HUES64 (cell line): ENCODE measurements around the gene CTNNA2.

Experiments used
- H3K27ac ChIP-seq: 2 replicates; pipeline ENCODE4 v1.7.0; 2013; ENCODE audit warnings: low read depth, low read length, inconsistent platforms
- H3K27me3 ChIP-seq: 2 replicates; pipeline ENCODE4 v1.6.1; 2013; ENCODE audit warnings: mild to moderate bottlenecking, low read length; ENCODE audit not compliant: insufficient read depth
- H3K36me3 ChIP-seq: 2 replicates; pipeline ENCODE4 v1.6.1; 2013; ENCODE audit warnings: mild to moderate bottlenecking, low read length; ENCODE audit not compliant: insufficient read depth
- H3K4me1 ChIP-seq: 2 replicates; pipeline ENCODE4 v1.6.1; 2013; ENCODE audit warnings: mild to moderate bottlenecking, low read length, moderate library complexity; ENCODE audit not compliant: insufficient read depth
- H3K4me3 ChIP-seq: 2 replicates; pipeline ENCODE4 v1.5.1; 2013; ENCODE audit warnings: mild to moderate bottlenecking, low read length, moderate library complexity
- H3K9ac ChIP-seq: 2 replicates; pipeline ENCODE4 v1.6.1; 2013; ENCODE audit warnings: mild to moderate bottlenecking, low read depth, low read length
- H3K9me3 ChIP-seq: 2 replicates; pipeline ENCODE4 v1.6.1; 2013; ENCODE audit warnings: low read depth, low read length; ENCODE audit not compliant: insufficient read depth
- WGBS: fragments of 150-250, 120-280 bp; methylation state at CpG from one replicate; pipeline ENCODE4 v1.1.7; 2013; ENCODE audit warnings: missing lambda C conversion rate; 5-methylcytosine and 5-hydroxymethylcytosine counted together

Gene CTNNA2

GRCh38 chr2:80058562-80058961 lies 545.7 kb downstream of the CTNNA2 start:
- Histone ChIP-seq H3K27ac (no peak overlapping the region; the same call in 1 of the 2 replicates), H3K9me3 (no peaks in the 10 kb centered on the region), H3K4me3 (no peak overlapping the region), H3K4me1 (peaks cover 39% of the 10 kb centered on the region), H3K36me3 (no peaks in the 10 kb centered on the region), H3K27me3 (no peaks in the 10 kb centered on the region), H3K9ac (no peak overlapping the region)
- 51% methylated on average over 3 of the region's 4 CpGs for WGBS

DNA sequence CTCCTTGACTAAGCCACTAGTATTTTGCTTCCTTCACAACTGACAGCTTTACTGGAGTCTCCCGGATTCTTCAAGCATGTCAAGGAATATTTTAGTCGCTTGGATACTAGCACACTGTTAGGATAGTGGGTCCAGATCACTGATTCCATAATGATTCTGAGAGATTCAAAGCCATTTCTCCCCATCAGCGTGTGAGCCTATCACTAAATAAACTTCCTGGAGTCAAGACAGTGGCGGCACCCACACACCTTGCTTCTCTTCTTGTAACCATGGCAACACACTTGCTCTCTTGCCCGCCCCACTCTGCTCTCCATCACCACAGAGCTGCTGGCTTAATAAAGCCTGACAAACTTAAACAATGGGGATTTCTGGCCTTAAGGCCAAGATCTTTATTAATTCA lies 546.6 kb downstream of the CTNNA2 start:
- Histone ChIP-seq H3K4me1 (peaks cover 30% of the 10 kb centered on the region), H3K27ac (no peak overlapping the region), H3K4me3 (no peak overlapping the region), H3K9me3 (no peaks in the 10 kb centered on the region), H3K9ac (no peak overlapping the region), H3K27me3 (no peaks in the 10 kb centered on the region), H3K36me3 (no peaks in the 10 kb centered on the region)
- 92% methylated on average over 5 of the region's 5 CpGs for WGBS

GRCh38 chr2:80061881-80062280 lies 549.0 kb downstream of the CTNNA2 start:
- H3K9ac ChIP-seq, result no peak overlapping the region
- peaks cover 29% of the 10 kb centered on the region for H3K4me1 ChIP-seq
- no peak overlapping the region for H3K27ac ChIP-seq
- H3K27me3 ChIP-seq, result no peaks in the 10 kb centered on the region
- no peaks in the 10 kb centered on the region for H3K9me3 ChIP-seq
- no peak overlapping the region for H3K4me3 ChIP-seq
- no peaks in the 10 kb centered on the region for H3K36me3 ChIP-seq

DNA sequence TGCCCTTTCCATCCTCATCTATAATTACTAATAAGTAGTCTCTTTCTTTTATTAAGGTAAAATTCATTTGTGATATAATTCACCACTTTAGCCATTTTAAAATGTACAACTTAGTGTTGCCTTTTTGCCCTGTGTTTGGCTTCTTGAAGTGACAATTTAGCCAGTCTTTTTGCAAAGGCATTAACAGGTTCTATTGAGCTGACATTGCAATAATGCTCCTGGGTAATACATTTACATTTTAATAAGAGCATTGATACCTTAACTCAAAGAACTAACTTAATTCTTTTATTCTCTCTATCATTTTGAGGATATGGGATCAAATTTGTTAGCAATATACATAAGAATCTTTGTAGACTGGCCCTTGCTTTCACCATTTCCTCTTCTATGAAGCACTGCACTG lies 549.4 kb downstream of the CTNNA2 start:
- H3K4me1 ChIP-seq, result peaks cover 26% of the 10 kb centered on the region
- H3K9ac ChIP-seq, result no peak overlapping the region
- H3K4me3 ChIP-seq, result no peak overlapping the region
- no peaks in the 10 kb centered on the region for H3K27me3 ChIP-seq
- no peaks in the 10 kb centered on the region for H3K9me3 ChIP-seq
- H3K36me3 ChIP-seq, result no peaks in the 10 kb centered on the region
- no peak overlapping the region for H3K27ac ChIP-seq

DNA sequence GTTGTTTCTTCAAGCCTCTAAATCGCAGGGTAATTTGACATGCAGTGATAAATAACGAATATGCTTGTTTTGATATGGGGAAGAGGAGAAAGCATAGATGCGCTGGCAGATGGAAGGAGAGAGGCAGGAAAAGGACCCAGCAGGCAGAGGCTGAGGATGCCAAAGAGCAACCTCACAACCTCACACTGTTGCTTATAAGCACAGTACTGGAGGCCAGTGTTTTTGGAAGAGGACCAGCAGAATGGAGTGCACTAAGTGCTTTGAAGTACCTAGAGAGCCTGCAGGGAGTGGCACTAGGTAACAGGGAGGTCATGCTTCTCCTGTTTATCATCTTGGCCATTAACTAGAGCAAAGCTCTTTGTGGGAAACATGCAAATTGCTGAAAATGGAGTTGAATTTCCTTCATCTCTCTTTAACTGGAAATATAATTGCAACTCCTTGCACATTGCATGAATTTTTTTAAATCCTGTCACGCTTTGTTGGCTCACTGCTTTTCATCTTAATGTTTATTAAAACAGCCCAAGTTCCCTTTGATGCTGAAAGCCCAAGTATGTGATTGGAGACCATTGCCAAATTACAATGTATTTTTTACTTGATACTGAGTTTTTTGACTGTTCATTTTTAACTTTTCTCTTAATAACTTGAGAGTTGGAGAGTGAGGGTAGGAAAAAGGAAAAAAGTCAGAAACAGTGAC lies 555.3 kb downstream of the CTNNA2 start:
- Histone ChIP-seq H3K4me3 (no peak overlapping the region), H3K9ac (no peak overlapping the region), H3K4me1 (no peaks in the 10 kb centered on the region), H3K9me3 (no peaks in the 10 kb centered on the region), H3K36me3 (no peaks in the 10 kb centered on the region), H3K27me3 (no peaks in the 10 kb centered on the region), H3K27ac (no peak overlapping the region)
- 94% methylated on average over 4 of the region's 4 CpGs for WGBS

DNA sequence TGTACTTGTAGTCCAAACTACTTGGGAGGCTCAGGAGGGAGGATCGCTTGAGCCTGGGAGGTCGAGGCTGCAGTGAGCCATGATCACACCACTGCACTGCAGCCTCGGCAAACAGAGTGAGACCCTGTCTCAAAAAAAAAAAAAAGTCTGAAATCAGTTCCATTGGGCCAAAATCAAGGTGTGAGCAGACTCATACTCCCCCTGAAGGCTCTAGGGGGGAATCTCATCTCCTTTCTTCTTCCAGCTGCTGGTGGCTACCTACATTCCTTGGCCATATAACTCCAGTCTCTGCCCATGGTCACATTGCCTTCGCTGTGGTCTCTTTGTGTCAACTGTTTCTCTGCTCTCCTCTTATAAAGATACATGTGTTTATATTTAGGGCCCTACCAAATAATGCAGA lies 557.7 kb downstream of the CTNNA2 start:
- H3K36me3 ChIP-seq, result no peaks in the 10 kb centered on the region
- no peaks in the 10 kb centered on the region for H3K4me1 ChIP-seq
- H3K9ac ChIP-seq, result no peak overlapping the region
- no peaks in the 10 kb centered on the region for H3K27me3 ChIP-seq
- H3K4me3 ChIP-seq, result no peak overlapping the region
- 91% methylated on average over 4 of the region's 4 CpGs for WGBS
- no peaks in the 10 kb centered on the region for H3K9me3 ChIP-seq
- H3K27ac ChIP-seq, result no peak overlapping the region

DNA sequence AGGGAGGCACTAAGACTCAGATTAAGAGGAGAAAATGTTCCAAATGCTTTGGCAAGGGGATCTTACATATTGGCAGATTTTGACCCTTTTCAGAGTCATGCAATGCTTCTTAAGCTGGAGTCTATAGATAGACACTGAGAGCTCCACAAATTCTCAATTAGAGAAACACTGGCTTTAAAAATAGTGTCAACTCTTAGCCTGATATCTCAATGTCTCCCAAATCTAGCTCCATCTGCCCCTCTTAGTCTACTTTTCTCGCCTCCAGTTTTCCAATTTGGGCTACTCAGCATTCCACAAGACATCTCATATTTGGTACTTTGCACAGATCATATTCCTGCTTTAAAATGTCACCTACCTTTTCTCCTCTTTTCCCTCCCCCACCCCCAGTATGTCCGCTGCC lies 559.1 kb downstream of the CTNNA2 start:
- no peak overlapping the region for H3K27ac ChIP-seq
- no peak overlapping the region for H3K4me3 ChIP-seq
- H3K9ac ChIP-seq, result no peak overlapping the region
- H3K4me1 ChIP-seq, result no peaks in the 10 kb centered on the region
- 93% methylated on average over 2 of the region's 2 CpGs for WGBS
- no peaks in the 10 kb centered on the region for H3K36me3 ChIP-seq
- H3K27me3 ChIP-seq, result no peaks in the 10 kb centered on the region
- no peaks in the 10 kb centered on the region for H3K9me3 ChIP-seq

GRCh38 chr2:80073134-80073561 lies 560.3 kb downstream of the CTNNA2 start:
- no peaks in the 10 kb centered on the region for H3K4me1 ChIP-seq
- H3K4me3 ChIP-seq, result no peak overlapping the region
- no peaks in the 10 kb centered on the region for H3K27me3 ChIP-seq
- no peaks in the 10 kb centered on the region for H3K9me3 ChIP-seq
- no peaks in the 10 kb centered on the region for H3K36me3 ChIP-seq
- H3K27ac ChIP-seq, result no peak overlapping the region
- WGBS, result 54% methylated on average over 2 of the region's 2 CpGs
- H3K9ac ChIP-seq, result no peak overlapping the region

- no peaks in the 10 kb centered on the region for H3K27me3 ChIP-seq
- 92% methylated on average over 4 of the region's 5 CpGs for WGBS
- H3K9ac ChIP-seq, result no peak overlapping the region
- H3K4me1 ChIP-seq, result no peaks in the 10 kb centered on the region
- H3K27ac ChIP-seq, result no peak overlapping the region
- H3K36me3 ChIP-seq, result no peaks in the 10 kb centered on the region
- H3K4me3 ChIP-seq, result no peak overlapping the region
- H3K9me3 ChIP-seq, result no peaks in the 10 kb centered on the region
These were observed 561.6 kb downstream of the CTNNA2 start for GRCh38 chr2:80074321-80075070.

DNA sequence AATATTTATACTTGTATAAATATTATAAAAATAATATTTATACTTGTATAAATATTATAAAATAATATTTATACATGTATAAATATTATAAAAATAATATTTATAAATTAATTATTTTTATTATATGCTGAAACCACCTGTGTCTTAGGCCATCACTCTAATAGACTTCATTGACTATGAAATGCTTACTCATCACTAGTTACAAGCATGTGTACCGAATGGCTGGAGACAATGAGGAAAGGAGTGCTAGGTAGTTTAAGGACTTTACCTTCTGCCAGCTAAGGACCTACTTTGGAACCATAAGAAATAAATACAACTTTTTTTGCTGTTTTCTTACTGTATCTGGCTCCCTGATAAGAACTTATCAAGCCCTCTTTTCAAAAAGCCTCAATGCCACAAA lies 562.9 kb downstream of the CTNNA2 start:
- H3K4me3 ChIP-seq, result no peak overlapping the region
- H3K9ac ChIP-seq, result no peak overlapping the region
- H3K36me3 ChIP-seq, result no peaks in the 10 kb centered on the region
- H3K27me3 ChIP-seq, result no peaks in the 10 kb centered on the region
- H3K4me1 ChIP-seq, result no peaks in the 10 kb centered on the region
- no peak overlapping the region for H3K27ac ChIP-seq
- 83% methylated on average over 1 of the region's 1 CpG for WGBS
- H3K9me3 ChIP-seq, result no peaks in the 10 kb centered on the region

GRCh38 chr2:80078290-80079036 lies 565.6 kb downstream of the CTNNA2 start:
- Histone ChIP-seq H3K9me3 (no peaks in the 10 kb centered on the region), H3K9ac (no peak overlapping the region), H3K4me1 (no peaks in the 10 kb centered on the region), H3K27me3 (no peaks in the 10 kb centered on the region), H3K27ac (no peak overlapping the region), H3K36me3 (no peaks in the 10 kb centered on the region), H3K4me3 (no peak overlapping the region)
- WGBS, result 95% methylated on average over 6 of the region's 6 CpGs
